Right lobe of liver (tissue), 4 donors: ENCODE data around the gene XKR3.

ENCODE experiments used
- POLR2A ChIP-seq: fragments of 450-650 bp; IDR thresholded peaks from one replicate; pipeline ENCODE4 v1.6.1; 2017; ENCODE audit warnings: antibody characterized with exemption, mild to moderate bottlenecking
- TF ChIP-seq, protein P1 (sequence below), 4 donors: fragments of 200-600 bp in 3 of 4; fragments of 450-650 bp in 1 of 4; IDR thresholded peaks; one replicate each; pipeline versions ENCODE4 v1.5.1 to v1.8.0; 2016 to 2022; ENCODE audit warnings: antibody characterized with exemption in 4 of 4, mild to moderate bottlenecking in 2 of 4
- donor health status: DM: no; HTN: no; CAD: no.
- donor health status: DM: no; HTN: no; CAD: no.
- donor health status: DM: no; HTN: yes; CAD: no.

DNA sequence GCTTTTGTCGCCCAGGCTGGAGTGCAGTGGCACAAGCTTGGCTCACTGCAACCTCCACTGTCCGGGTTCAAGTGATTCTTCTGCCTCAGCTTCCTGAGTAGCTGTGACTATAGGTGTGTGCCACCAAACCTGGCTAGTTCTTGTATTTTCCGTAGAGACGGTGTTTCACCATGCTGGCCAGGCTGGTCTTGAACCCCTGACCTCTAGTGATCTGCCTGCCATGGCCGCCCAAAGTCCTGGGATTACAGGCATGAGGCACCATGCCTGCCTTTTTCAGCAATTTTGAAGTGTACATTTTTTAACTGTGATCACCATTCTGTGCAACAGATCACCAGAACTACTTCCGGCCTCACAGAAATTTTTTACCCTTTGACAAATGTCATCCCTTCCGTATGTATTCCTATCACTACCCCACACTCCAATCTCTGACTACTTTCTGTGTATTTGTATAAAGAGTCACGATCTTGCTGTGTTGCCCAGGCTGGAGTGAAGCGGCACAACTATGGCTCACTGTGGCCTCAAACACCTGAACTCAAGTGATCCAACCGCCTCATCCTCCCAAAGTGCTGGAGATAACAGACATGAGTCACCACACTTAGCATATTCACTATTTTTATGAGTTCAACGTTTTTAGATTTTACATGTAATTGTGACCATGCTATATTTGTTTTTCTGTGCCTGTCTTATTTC, 44.0 kb downstream of the XKR3 start:
- TF ChIP-seq, protein P1, sequence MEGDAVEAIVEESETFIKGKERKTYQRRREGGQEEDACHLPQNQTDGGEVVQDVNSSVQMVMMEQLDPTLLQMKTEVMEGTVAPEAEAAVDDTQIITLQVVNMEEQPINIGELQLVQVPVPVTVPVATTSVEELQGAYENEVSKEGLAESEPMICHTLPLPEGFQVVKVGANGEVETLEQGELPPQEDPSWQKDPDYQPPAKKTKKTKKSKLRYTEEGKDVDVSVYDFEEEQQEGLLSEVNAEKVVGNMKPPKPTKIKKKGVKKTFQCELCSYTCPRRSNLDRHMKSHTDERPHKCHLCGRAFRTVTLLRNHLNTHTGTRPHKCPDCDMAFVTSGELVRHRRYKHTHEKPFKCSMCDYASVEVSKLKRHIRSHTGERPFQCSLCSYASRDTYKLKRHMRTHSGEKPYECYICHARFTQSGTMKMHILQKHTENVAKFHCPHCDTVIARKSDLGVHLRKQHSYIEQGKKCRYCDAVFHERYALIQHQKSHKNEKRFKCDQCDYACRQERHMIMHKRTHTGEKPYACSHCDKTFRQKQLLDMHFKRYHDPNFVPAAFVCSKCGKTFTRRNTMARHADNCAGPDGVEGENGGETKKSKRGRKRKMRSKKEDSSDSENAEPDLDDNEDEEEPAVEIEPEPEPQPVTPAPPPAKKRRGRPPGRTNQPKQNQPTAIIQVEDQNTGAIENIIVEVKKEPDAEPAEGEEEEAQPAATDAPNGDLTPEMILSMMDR (IDR thresholded peaks at IDR 0.05), result no peak
- no peak for TF ChIP-seq POLR2A
